ENCODE measurements around the gene RSPH6A.

The RSPH6A gene

DNA sequence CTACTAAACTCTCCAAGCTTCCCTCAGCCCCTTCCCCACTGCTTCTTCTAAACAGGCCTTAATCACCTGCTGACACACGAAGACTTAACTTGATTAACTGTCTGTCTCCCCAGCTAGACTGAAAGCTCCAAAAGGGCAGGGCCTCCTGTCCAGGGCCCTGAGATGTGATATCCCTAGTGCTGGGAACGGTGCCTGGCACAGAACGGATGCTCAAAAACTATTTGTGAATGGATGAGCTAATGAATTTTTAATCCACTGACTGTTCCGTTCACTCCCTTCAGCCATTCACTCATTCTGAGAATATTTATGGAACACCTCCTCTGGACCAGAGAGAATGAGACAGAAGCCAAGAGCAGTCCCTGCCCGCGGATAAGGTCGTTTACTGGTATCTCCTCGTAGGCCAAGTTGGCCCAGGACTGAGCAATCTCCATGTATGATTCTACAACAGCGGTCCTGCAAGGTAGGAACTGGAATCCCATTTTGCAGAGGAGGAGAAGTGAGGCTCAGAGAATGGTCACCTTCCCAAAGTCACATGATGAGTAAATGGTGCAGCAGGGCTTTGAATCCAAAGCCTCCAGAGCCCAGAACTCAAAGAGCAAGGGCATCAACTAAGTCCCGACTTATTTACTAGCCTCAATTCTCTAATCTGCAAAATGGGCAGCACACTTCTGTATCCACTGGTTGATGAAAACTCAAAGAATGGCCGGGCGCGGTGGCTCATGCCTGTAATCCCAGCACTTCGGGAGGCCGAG lies 25.9 kb downstream of the RSPH6A start:
- H3K27ac ChIP-seq = no peak overlapping the region
- no peak for TF ChIP-seq CTCF (conservative IDR thresholded peaks at IDR 0.05)

- no peak for TF ChIP-seq CTCF (conservative IDR thresholded peaks at IDR 0.05)
- H3K27ac ChIP-seq = no peak overlapping the region
These were observed 28.6 kb downstream of the RSPH6A start for GRCh38 chr19:45786533-45786894.

DNA sequence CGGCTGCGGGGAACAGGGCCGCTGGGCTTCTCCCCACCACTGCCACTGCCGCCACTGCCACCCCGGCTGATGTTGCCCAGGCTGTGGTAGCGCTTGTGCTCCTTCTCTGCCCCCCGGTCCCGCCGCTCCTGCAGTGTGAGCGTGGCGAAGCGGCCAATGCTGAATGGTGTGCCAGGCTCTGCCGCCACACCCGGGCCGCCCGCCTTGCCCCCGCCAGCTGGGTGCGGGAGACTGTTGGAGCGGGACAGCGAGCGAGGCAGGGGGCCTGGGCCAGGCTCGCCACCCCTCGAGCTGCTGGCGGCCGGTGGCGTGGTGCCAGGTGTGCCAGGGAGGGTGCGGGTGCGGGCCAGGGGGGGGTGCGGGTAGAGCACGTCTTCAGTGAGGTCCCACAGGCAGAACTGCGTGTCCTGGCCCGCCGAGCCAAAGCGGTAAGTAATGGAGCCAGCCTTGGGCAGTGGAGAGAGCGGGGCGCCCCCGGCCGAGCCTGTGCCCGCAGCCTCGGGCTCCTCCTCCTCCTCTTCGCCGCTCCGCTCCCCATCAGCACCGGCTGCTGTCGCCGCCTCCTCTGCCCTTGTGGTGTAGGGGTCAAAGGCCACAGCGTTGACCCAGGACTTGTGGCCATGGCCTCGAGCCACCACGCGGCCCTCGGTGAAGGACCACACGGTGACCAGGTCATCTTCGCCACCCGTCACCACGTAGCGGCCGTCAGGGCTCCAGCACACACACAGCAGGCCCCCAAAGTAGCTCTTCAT lies 29.2 kb downstream of the RSPH6A start:
- no peak overlapping the region for H3K27ac ChIP-seq
- TF ChIP-seq CTCF (conservative IDR thresholded peaks at IDR 0.05) = no peak

DNA sequence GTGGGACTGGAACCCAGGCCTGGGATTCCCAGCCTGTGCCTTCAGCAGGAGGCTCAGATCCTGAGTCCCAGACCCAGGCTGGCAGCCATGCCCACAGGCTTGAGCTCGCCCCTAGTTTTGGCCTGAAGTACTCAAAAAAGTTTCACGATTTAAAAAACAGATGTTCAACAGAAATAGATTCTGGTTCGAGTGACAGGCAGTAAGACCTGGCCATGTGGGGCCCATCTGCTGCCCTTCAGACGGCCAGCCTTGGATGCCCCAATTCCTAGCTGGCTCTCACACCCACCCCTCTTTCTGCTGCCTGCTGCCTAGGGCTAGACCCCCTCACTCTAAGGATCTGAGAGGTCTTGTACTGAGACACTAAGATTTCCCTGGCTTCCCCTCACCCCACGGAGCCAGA lies 30.0 kb downstream of the RSPH6A start:
- TF ChIP-seq CTCF (conservative IDR thresholded peaks at IDR 0.05) = no peak
- no peak overlapping the region for H3K27ac ChIP-seq

DNA sequence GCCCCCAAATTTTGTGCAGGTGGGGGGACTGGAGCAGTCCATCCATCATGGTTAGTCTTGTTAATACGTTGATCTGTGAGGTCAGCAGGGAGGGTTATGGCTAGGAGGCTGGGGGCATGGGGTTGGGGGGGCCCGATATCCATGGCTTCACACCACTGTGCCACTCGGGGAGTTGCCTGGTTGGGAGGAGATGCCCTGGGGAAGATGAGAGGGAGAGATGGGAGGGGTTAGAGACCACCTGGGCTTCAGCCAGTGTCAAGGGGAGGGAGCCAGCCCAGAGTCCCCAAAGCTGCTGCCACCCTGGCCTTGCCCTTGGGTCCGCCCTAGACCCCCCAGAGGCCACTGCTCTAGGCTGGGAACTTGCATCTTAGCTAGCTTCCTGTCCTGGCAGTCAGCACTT lies 31.0 kb downstream of the RSPH6A start:
- no peak for TF ChIP-seq CTCF (conservative IDR thresholded peaks at IDR 0.05)
- H3K27ac ChIP-seq = no peak overlapping the region

GRCh38 chr19:45782820-45783785 lies 32.0 kb downstream of the RSPH6A start:
- H3K27ac ChIP-seq = no peak overlapping the region
- TF ChIP-seq CTCF (conservative IDR thresholded peaks at IDR 0.05) = no peak
